Measurements from ENCODE around the gene COL13A1. TPM values are rescaled to one million over a fixed set of nuclear protein-coding genes. Genes with fewer than 3 reads are reported as not detected.

Gene COL13A1
- total RNA-seq, 4 donors from 2014 or later, result 0.30 to 2.0 (median 0.86) TPM

- Histone ChIP-seq H3K27me3 (no peaks in the 10 kb centered on the region), H3K9me3 (no peaks in the 10 kb centered on the region), H3K4me3 (no peak overlapping the region), H3K27ac (no peak overlapping the region), H3K4me1 (peaks cover 0 to 6% (median 0%) of the 10 kb centered on the region in 4 donors), H3K36me3 (no peaks in the 10 kb centered on the region)
- TF ChIP-seq POLR2A (IDR thresholded peaks at IDR 0.05) (no peak), EP300 (IDR thresholded peaks at IDR 0.05) (no peak), CTCF (IDR thresholded peaks at IDR 0.05) (no peak)
- DNase-seq (ENCODE audit: low spot score in 2 of 2), result no peak
- 0 to 17% methylated on average over 1 of the region's 1 CpG for WGBS, 2 donors
Observed at GRCh38 chr10:69919250-69919649, 117.5 kb downstream of the COL13A1 start.

GRCh38 chr10:69925111-69925510, 123.4 kb downstream of the COL13A1 start:
- Histone ChIP-seq H3K9me3 (peaks cover 0 to 5% (median 0%) of the 10 kb centered on the region in 4 donors), H3K4me1 (no peaks in the 10 kb centered on the region), H3K36me3 (no peaks in the 10 kb centered on the region), H3K27me3 (no peaks in the 10 kb centered on the region), H3K27ac (no peak overlapping the region), H3K4me3 (no peak overlapping the region)
- DNase-seq (ENCODE audit: low spot score in 2 of 2), result no peak
- 61 to 71% methylated on average over 5 of the region's 5 CpGs for WGBS, 2 donors
- TF ChIP-seq CTCF (IDR thresholded peaks at IDR 0.05), result no peak
- no peak for TF ChIP-seq POLR2A (IDR thresholded peaks at IDR 0.05)
- TF ChIP-seq EP300 (IDR thresholded peaks at IDR 0.05), result no peak

GRCh38 chr10:69928339-69928738, 126.6 kb downstream of the COL13A1 start:
- TF ChIP-seq POLR2A (IDR thresholded peaks at IDR 0.05) (no peak), CTCF (IDR thresholded peaks at IDR 0.05) (no peak), EP300 (IDR thresholded peaks at IDR 0.05) (no peak)
- Histone ChIP-seq H3K27me3 (no peaks in the 10 kb centered on the region), H3K27ac (no peak overlapping the region), H3K9me3 (peaks cover 0 to 5% (median 0%) of the 10 kb centered on the region in 4 donors), H3K4me3 (no peak overlapping the region), H3K36me3 (no peaks in the 10 kb centered on the region), H3K4me1 (no peaks in the 10 kb centered on the region)
- no peak for DNase-seq (ENCODE audit: low spot score in 2 of 2)
- WGBS, 2 donors, result 83 to 85% methylated on average over 3 of the region's 3 CpGs

- peaks cover 0 to 5% (median 0%) of the 10 kb centered on the region in 4 donors for H3K9me3 ChIP-seq
- DNase-seq (ENCODE audit: low spot score in 2 of 2), result no peak
- TF ChIP-seq POLR2A (IDR thresholded peaks at IDR 0.05) (no peak), EP300 (IDR thresholded peaks at IDR 0.05) (no peak), CTCF (IDR thresholded peaks at IDR 0.05) (no peak)
- no peaks in the 10 kb centered on the region for H3K27me3 ChIP-seq
- no peak overlapping the region for H3K27ac ChIP-seq
- H3K4me3 ChIP-seq, result no peak overlapping the region
- H3K4me1 ChIP-seq, result no peaks in the 10 kb centered on the region
- WGBS, 2 donors, result 71 to 74% methylated on average over 3 of the region's 3 CpGs
- no peaks in the 10 kb centered on the region for H3K36me3 ChIP-seq
Observed at GRCh38 chr10:69929575-69929974, 127.9 kb downstream of the COL13A1 start.

- DNase-seq (ENCODE audit: low spot score in 2 of 2), result no peak
- Histone ChIP-seq H3K4me3 (no peak overlapping the region), H3K27ac (no peak overlapping the region), H3K4me1 (no peaks in the 10 kb centered on the region), H3K9me3 (no peaks in the 10 kb centered on the region), H3K36me3 (no peaks in the 10 kb centered on the region), H3K27me3 (no peaks in the 10 kb centered on the region)
- TF ChIP-seq POLR2A (IDR thresholded peaks at IDR 0.05) (no peak), CTCF (IDR thresholded peaks at IDR 0.05) (no peak), EP300 (IDR thresholded peaks at IDR 0.05) (no peak)
- 76 to 79% methylated on average over 2 of the region's 2 CpGs for WGBS, 2 donors
Observed at GRCh38 chr10:69934768-69935167, 133.1 kb downstream of the COL13A1 start.
